ENCODE data around the gene ACTA2. TPM values are rescaled to one million over a fixed set of nuclear protein-coding genes. Genes with fewer than 3 reads are reported as not detected.

ACTA2 gene
- total RNA-seq, 1 experiment from 2014 or later = 25.4 TPM

DNA sequence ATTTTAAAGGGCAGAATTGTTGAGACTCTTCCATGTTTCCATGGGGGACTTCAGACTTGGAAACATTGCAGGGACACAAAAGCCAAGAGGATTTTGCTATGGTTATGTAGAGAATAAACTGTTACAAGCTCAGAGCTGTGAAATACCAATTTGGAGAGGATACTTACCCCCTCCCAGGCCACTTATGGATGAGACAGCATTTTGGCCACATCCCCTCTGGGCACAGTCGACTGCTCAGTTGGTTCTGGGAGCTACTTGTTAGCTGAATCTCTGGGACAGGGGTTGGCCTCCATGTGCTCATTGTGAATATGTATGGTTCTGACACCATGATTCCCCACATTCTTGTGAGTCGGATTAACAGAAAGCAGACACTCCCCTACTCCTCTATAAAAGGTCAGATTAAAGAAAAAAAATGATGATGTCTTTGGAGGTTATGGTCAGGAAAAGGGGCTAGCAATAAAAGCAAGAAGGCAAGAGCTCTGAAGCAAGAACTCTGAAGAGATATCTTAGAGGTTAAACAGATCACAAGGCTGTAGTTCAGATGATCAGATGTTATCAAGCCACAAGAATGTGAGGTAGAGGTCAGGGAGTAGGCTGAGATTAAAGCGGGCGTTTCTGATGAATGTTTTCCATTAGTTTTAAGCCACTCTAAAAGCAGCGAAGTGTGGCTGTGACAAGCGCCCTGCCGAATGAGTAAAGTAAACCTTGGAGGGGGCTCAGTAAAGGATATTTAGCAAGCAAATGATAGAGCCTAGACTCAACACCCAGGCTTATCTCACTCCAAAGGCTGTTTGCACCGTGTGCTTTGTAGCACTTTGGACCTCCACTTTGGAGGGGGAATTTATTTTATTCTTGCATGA lies 55.3 kb downstream of the ACTA2 start:
- CTCF ChIA-PET = interaction anchor here (0.7 to 4.1 kb wide), 2 partner anchors 12 to 61 kb away, joined by 3 to 13 read pairs; no protein-coding TSS in a partner anchor
- no peak overlapping the region for H3K4me3 Mint-ChIP-seq (ENCODE audit: unreplicated experiment)
- POLR2A ChIA-PET = interaction anchor here (0.6 to 1.2 kb wide), 2 partner anchors 24 to 579 kb away, joined by 3 read pairs; no protein-coding TSS in a partner anchor
- intact Hi-C loops (cut with micrococcal nuclease) = no loop called here
- TF ChIP-seq CTCF (IDR thresholded peaks at IDR 0.05; ENCODE audit: unreplicated experiment) = no peak
- H3K36me3 Mint-ChIP-seq (ENCODE audit: insufficient read depth, unreplicated experiment) = peaks cover 14% of the 10 kb centered on the region
- no peak for DNase-seq (ENCODE audit: unreplicated experiment)
- H3K9me3 Mint-ChIP-seq (ENCODE audit: unreplicated experiment) = no peaks in the 10 kb centered on the region
- no TSS peak for BruUV-seq (replicated peaks)
- no peak overlapping the region for H3K27ac Mint-ChIP-seq (ENCODE audit: low read depth, unreplicated experiment)
- H3K4me1 Mint-ChIP-seq (ENCODE audit: insufficient read depth, unreplicated experiment) = peaks cover 11% of the 10 kb centered on the region
- no peaks in the 10 kb centered on the region for H3K27me3 Mint-ChIP-seq (ENCODE audit: insufficient read depth, unreplicated experiment)

GRCh38 chr10:88896372-88896993 lies 56.1 kb downstream of the ACTA2 start:
- Mint-ChIP-seq H3K27ac (ENCODE audit: low read depth, unreplicated experiment) (no peak overlapping the region), H3K4me1 (ENCODE audit: insufficient read depth, unreplicated experiment) (peaks cover 11% of the 10 kb centered on the region), H3K9me3 (ENCODE audit: unreplicated experiment) (no peaks in the 10 kb centered on the region), H3K36me3 (ENCODE audit: insufficient read depth, unreplicated experiment) (peaks cover 14% of the 10 kb centered on the region), H3K4me3 (ENCODE audit: unreplicated experiment) (no peak overlapping the region), H3K27me3 (ENCODE audit: insufficient read depth, unreplicated experiment) (no peaks in the 10 kb centered on the region)
- no TSS peak for BruUV-seq (replicated peaks)
- DNase-seq (ENCODE audit: unreplicated experiment) = no peak
- intact Hi-C loops (cut with micrococcal nuclease) = no loop called here
- no peak for TF ChIP-seq CTCF (IDR thresholded peaks at IDR 0.05; ENCODE audit: unreplicated experiment)
- ChIA-PET POLR2A (interaction anchor here (0.6 to 4.9 kb wide), 3 partner anchors 14 to 579 kb away, joined by 3 to 34 read pairs (median 4); partner anchors contain the start of gene FAS), CTCF (interaction anchor here (0.7 kb wide), 1 partner anchor 11 kb away, joined by 3 read pairs; no protein-coding TSS in a partner anchor)

GRCh38 chr10:88895250-88895649 lies 57.3 kb downstream of the ACTA2 start:
- H3K27me3 Mint-ChIP-seq (ENCODE audit: insufficient read depth, unreplicated experiment) = no peaks in the 10 kb centered on the region
- no peak for TF ChIP-seq CTCF (IDR thresholded peaks at IDR 0.05; ENCODE audit: unreplicated experiment)
- H3K4me3 Mint-ChIP-seq (ENCODE audit: unreplicated experiment) = no peak overlapping the region
- BruUV-seq (replicated peaks) = no TSS peak
- ChIA-PET CTCF (interaction anchor here (0.7 to 1.5 kb wide), 4 partner anchors 37 to 93 kb away, joined by 3 to 8 read pairs (median 3); no protein-coding TSS in a partner anchor), POLR2A (interaction anchor here (0.7 to 4.9 kb wide), 5 partner anchors 10 to 98 kb away, joined by 3 to 34 read pairs (median 4); partner anchors contain the start of genes ANKRD22 and FAS)
- no peaks in the 10 kb centered on the region for H3K9me3 Mint-ChIP-seq (ENCODE audit: unreplicated experiment)
- intact Hi-C loops (cut with micrococcal nuclease) = no loop called here
- H3K36me3 Mint-ChIP-seq (ENCODE audit: insufficient read depth, unreplicated experiment) = peaks cover 14% of the 10 kb centered on the region
- no peak for DNase-seq (ENCODE audit: unreplicated experiment)
- peaks cover 19% of the 10 kb centered on the region for H3K4me1 Mint-ChIP-seq (ENCODE audit: insufficient read depth, unreplicated experiment)
- no peak overlapping the region for H3K27ac Mint-ChIP-seq (ENCODE audit: low read depth, unreplicated experiment)

DNA sequence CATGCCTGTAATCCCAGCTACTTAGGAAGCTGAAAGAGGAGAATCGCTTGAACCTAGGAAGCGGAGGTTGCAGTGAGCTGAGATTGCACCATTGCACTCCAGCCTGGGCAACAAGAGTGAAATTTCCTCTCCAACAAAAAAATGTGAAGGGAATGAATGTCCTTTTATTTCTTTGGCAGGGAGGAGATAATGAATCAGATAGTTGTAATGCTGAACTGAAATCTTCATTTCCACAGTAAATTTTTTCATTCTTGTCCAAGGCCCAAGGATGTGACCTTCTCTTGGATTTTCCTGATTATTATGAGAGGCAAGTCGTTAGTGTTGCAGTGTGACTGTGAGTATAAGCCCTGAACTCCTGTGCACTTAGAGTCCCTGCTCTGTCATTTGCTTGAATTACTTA lies 59.0 kb downstream of the ACTA2 start:
- H3K9me3 Mint-ChIP-seq (ENCODE audit: unreplicated experiment) = no peaks in the 10 kb centered on the region
- peaks cover 23% of the 10 kb centered on the region for H3K4me1 Mint-ChIP-seq (ENCODE audit: insufficient read depth, unreplicated experiment)
- H3K36me3 Mint-ChIP-seq (ENCODE audit: insufficient read depth, unreplicated experiment) = peaks cover 9% of the 10 kb centered on the region
- ChIA-PET POLR2A (interaction anchor here (0.9 to 4.9 kb wide), 2 partner anchors 11 to 13 kb away, joined by 3 to 34 read pairs; partner anchors contain the start of gene STAMBPL1), CTCF (interaction anchor here (0.6 to 1.5 kb wide), 4 partner anchors 41 to 94 kb away, joined by 3 to 5 read pairs (median 4); no protein-coding TSS in a partner anchor)
- no peak for DNase-seq (ENCODE audit: unreplicated experiment)
- TF ChIP-seq CTCF (IDR thresholded peaks at IDR 0.05; ENCODE audit: unreplicated experiment) = no peak
- intact Hi-C loops (cut with micrococcal nuclease) = no loop called here
- H3K27ac Mint-ChIP-seq (ENCODE audit: low read depth, unreplicated experiment) = no peak overlapping the region
- no peaks in the 10 kb centered on the region for H3K27me3 Mint-ChIP-seq (ENCODE audit: insufficient read depth, unreplicated experiment)
- BruUV-seq (replicated peaks) = no TSS peak
- no peak overlapping the region for H3K4me3 Mint-ChIP-seq (ENCODE audit: unreplicated experiment)
